Endothelial cell of umbilical vein (primary cell): Measurements from ENCODE around the gene EPB41L3. TPM values are rescaled to one million over a fixed set of nuclear protein-coding genes. Genes with fewer than 3 reads are reported as not detected.

Experiments used
- BruUV-seq: library from RNA; stranded (reverse); fragments of 400-500 nt; replicated peaks from 2 replicates; lab custom pipeline; 2021; lab: Mats Ljungman, UMichigan
- CTCF ChIA-PET: fragments of 300-600, 350-600 bp; sonication (Branson Sonifier 250); formaldehyde crosslinking; loops from one replicate; lab custom pipeline; 2021; ENCODE audit warnings: antibody characterized with exemption, inconsistent platforms; lab: Charles Lee
- POLR2A ChIA-PET: fragments of 300-600, 350-600 bp; sonication (Branson Sonifier 250); formaldehyde crosslinking; loops from one replicate; lab custom pipeline; 2021; ENCODE audit warnings: antibody characterized with exemption, inconsistent platforms; lab: Charles Lee
- DNase-seq: peaks from one replicate; pipeline ENCODE4 v3.0.0-alpha.2; 2011; ENCODE audit warnings: low read depth, low spot score
- FAIRE-seq: peaks from 2 replicates; lab custom pipeline; 2011; peaks lifted over from hg19 to GRCh38; lab: Jason Lieb, UNC
- H2AFZ ChIP-seq: 2 replicates; pipeline ENCODE4 v1.6.0; 2012; ENCODE audit warnings: low read depth, low read length, control low read depth, inconsistent platforms
- H3K27ac ChIP-seq: 2 replicates; pipeline ENCODE4 v1.5.1; 2011; ENCODE audit warnings: low read depth, mild to moderate bottlenecking, control low read depth, low read length, moderate library complexity; ENCODE audit not compliant: insufficient read depth
- H3K27me3 ChIP-seq, 2 experiments: 2 replicates each; pipeline versions ENCODE4 v1.6.0 to v1.6.1; 2011; ENCODE audit warnings: low read length in 2 of 2, mixed read lengths in 1 of 2; ENCODE audit not compliant: control insufficient read depth in 2 of 2, insufficient read depth in 2 of 2
- H3K36me3 ChIP-seq, 2 experiments: 2 replicates in 1 of 2; 3 replicates in 1 of 2; pipeline ENCODE4 v1.5.1; 2011; ENCODE audit warnings: low read length in 2 of 2, mild to moderate bottlenecking in 1 of 2, moderate library complexity in 1 of 2; ENCODE audit not compliant: control insufficient read depth in 2 of 2, insufficient read depth in 2 of 2; ENCODE audit errors: extremely low read depth in 1 of 2
- H3K4me1 ChIP-seq: 3 replicates; pipeline ENCODE4 v1.5.1; 2011; ENCODE audit warnings: mild to moderate bottlenecking, low read length; ENCODE audit not compliant: control insufficient read depth, insufficient read depth; ENCODE audit errors: extremely low read depth
- H3K4me2 ChIP-seq: 2 replicates; pipeline ENCODE4 v1.6.1; 2011; ENCODE audit warnings: low read length, control low read depth, mixed read lengths; ENCODE audit not compliant: insufficient read depth
- H3K4me3 ChIP-seq, 3 experiments: fragments of 200-600 bp in 1 of 3; sonication (generic), shearing (Covaris generic) in 1 of 3; replicated peaks in 1 of 3; 2 replicates each; pipeline ENCODE4 v1.5.1; 2011 to 2016; ENCODE audit warnings: control low read depth in 3 of 3, low read length in 3 of 3, mild to moderate bottlenecking in 2 of 3, inconsistent platforms in 1 of 3, low read depth in 1 of 3, moderate library complexity in 1 of 3; ENCODE audit not compliant: insufficient read depth in 1 of 3
- H3K79me2 ChIP-seq: 2 replicates; pipeline ENCODE4 v1.6.0; 2012; ENCODE audit warnings: low read length, inconsistent platforms; ENCODE audit not compliant: control insufficient read depth, insufficient read depth
- H3K9ac ChIP-seq: replicated peaks from 2 replicates; pipeline ENCODE3; 2011; ENCODE audit warnings: low read length, control low read depth; ENCODE audit not compliant: insufficient read depth; ENCODE audit errors: extremely low read depth
- H3K9me1 ChIP-seq: replicated peaks from 3 replicates; pipeline ENCODE4 v1.6.0; 2011; ENCODE audit warnings: mild to moderate bottlenecking, low read length; ENCODE audit not compliant: control insufficient read depth, insufficient read depth; ENCODE audit errors: extremely low read depth
- H3K9me3 ChIP-seq: replicated peaks from 2 replicates; pipeline ENCODE4 v1.5.1; 2012; ENCODE audit warnings: low read length, inconsistent platforms; ENCODE audit not compliant: control insufficient read depth, insufficient read depth
- H4K20me1 ChIP-seq: replicated peaks from 2 replicates; pipeline ENCODE3; 2011; ENCODE audit warnings: mild to moderate bottlenecking, low read length; ENCODE audit not compliant: control insufficient read depth, insufficient read depth; ENCODE audit errors: extremely low read depth
- CTCF ChIP-seq, 2 donors: IDR thresholded peaks; 1 replicate in 1 of 2; 2 replicates in 1 of 2; pipeline ENCODE4 v1.5.1; 2011; ENCODE audit warnings: low read length in 2 of 2, mild to moderate bottlenecking in 2 of 2, moderate library complexity in 2 of 2, control low read depth in 1 of 2, inconsistent platforms in 1 of 2, low read depth in 1 of 2; ENCODE audit not compliant: insufficient read depth in 1 of 2; ENCODE audit errors: extremely low read depth in 1 of 2
- EZH2 ChIP-seq: IDR thresholded peaks from 2 replicates; pipeline ENCODE4 v1.6.1; 2012; ENCODE audit warnings: borderline replicate concordance, low read depth, mild to moderate bottlenecking, moderate library complexity, low read length, inconsistent platforms; ENCODE audit not compliant: severe bottlenecking
- FOS ChIP-seq: IDR thresholded peaks from 2 replicates; pipeline ENCODE4 v1.6.1; 2011; ENCODE audit warnings: mild to moderate bottlenecking, low read length, moderate library complexity, borderline replicate concordance; ENCODE audit not compliant: insufficient read depth
- GATA2 ChIP-seq: IDR thresholded peaks from 2 replicates; pipeline ENCODE4 v1.7.0; 2011; ENCODE audit warnings: low read depth, mild to moderate bottlenecking, moderate library complexity, mixed read lengths, low read length; ENCODE audit not compliant: insufficient read length, insufficient read depth
- JUN ChIP-seq: IDR thresholded peaks from 2 replicates; pipeline ENCODE4 v1.6.1; 2011; ENCODE audit warnings: borderline replicate concordance, low read depth; ENCODE audit not compliant: insufficient read length, insufficient read depth
- MAX ChIP-seq: IDR thresholded peaks from 2 replicates; pipeline ENCODE4 v1.6.1; 2011; ENCODE audit not compliant: insufficient read depth, insufficient read length
- MYC ChIP-seq: IDR thresholded peaks from one replicate; pipeline ENCODE4 v1.6.1; 2011; ENCODE audit warnings: mild to moderate bottlenecking, low read depth, low read length
- POLR2A ChIP-seq: IDR thresholded peaks from 2 replicates; pipeline ENCODE4 v1.6.1; 2012; ENCODE audit warnings: low read depth, mild to moderate bottlenecking, control low read depth, low read length
- POLR2AphosphoS5 ChIP-seq: IDR thresholded peaks from 2 replicates; pipeline ENCODE4 v1.6.1; 2012; ENCODE audit warnings: low read depth, mild to moderate bottlenecking, control low read depth, low read length, moderate library complexity; ENCODE audit not compliant: insufficient read depth
- dilution Hi-C: fragments of 300-500 bp; cut with MboI; formaldehyde crosslinking; loops from one replicate; pipeline ENCODE4 v1.15.0; 2019; ENCODE audit warnings: low sequenced_read_pairs; ENCODE audit not compliant: extremely low pct_ligation_motif_present
- intact Hi-C: fragments of 100-400 bp; cut with micrococcal nuclease; formaldehyde crosslinking; loops from one replicate; pipeline ENCODE4 v1.10.0; 2022
- polyA plus RNA-seq, 4 experiments: library from polyadenylated mRNA; depleted of rRNA in 3 of 4; stranded (reverse) in 3 of 4; unstranded in 1 of 4; fragments of >200 nt; gene quantifications; 2 replicates each; pipeline versions ENCODE4 v1.2.1 to v1.2.3, GENCODE V29; 2011 to 2012; ENCODE audit warnings: missing spikeins in 1 of 4
- total RNA-seq: library from RNA; stranded (reverse); gene quantifications from 2 replicates; pipeline ENCODE4 v1.2.3, GENCODE V29; 2021

EPB41L3 gene
- total and polyA plus RNA-seq, 2 donors (not counting 3 experiments of a cell fraction or from before 2014, with no cell fraction given): 38.9 to 114 TPM

GRCh38 chr18:5464251-5464650 lies 79.5 kb downstream of the EPB41L3 start:
- Histone ChIP-seq H3K4me3 (no peak overlapping the region), H3K36me3 (no peaks in the 10 kb centered on the region), H4K20me1 (no peaks in the 10 kb centered on the region), H3K9me3 (no peaks in the 10 kb centered on the region), H3K9me1 (no peaks in the 10 kb centered on the region), H3K9ac (no peak overlapping the region), H3K27me3 (no peaks in the 10 kb centered on the region), H3K4me2 (no peak overlapping the region), H3K4me1 (peaks cover 36% of the 10 kb centered on the region), H3K79me2 (peaks cover 9% of the 10 kb centered on the region), H3K27ac (no peak overlapping the region), H2AFZ (no peak overlapping the region)
- FAIRE-seq (no peak), DNase-seq (no peak)
- ChIA-PET POLR2A (no interaction called here), CTCF (interaction anchor here (1.3 to 4.0 kb wide), 4 partner anchors 12 to 83 kb away, joined by 4 to 18 read pairs (median 4); no protein-coding TSS in a partner anchor)
- BruUV-seq: no TSS peak
- dilution Hi-C loops: no loop called here
- intact Hi-C loops: no loop called here
- TF ChIP-seq MYC (no peak), POLR2A (no peak), MAX (no peak), FOS (no peak), CTCF (IDR thresholded peaks at IDR 0.05; ENCODE audit: extremely low read depth in 1 of 2, insufficient read depth in 1 of 2, low read depth in 1 of 2, low read length in 2 of 2) (no peak), JUN (no peak), POLR2AphosphoS5 (no peak), EZH2 (no peak), GATA2 (no peak)
